Measurements from ENCODE around the gene METTL16. TPM values are rescaled to one million over a fixed set of nuclear protein-coding genes. Genes with fewer than 3 reads are reported as not detected.

The METTL16 gene
- total RNA-seq, 1 experiment from 2014 or later: 37.6 TPM

- H3K9ac ChIP-seq (ENCODE audit: low read length): peak overlapping the region; percentile 100
These were observed 120.0 kb downstream of the METTL16 start for GRCh38 chr17:2391597-2392251.

More at GRCh38 chr17:2391597-2392251, 120.0 kb downstream of the METTL16 start:
- Histone ChIP-seq H3K4me2 (ENCODE audit: low read length) (peak overlapping the region; percentile 93), H3K9me3 (ENCODE audit: control insufficient read depth in 1 of 2, insufficient read depth in 1 of 2, low read depth in 1 of 2, low read length in 2 of 2) (no peaks in the 10 kb centered on the region), H3K4me3 (replicated peaks in 1 of 2; ENCODE audit: low read depth in 1 of 2, low read length in 2 of 2) (peak overlapping the region; percentile 63 to 69), H3K79me2 (ENCODE audit: insufficient read depth, low read length) (peaks cover 40% of the 10 kb centered on the region), H3K36me3 (ENCODE audit: control insufficient read depth in 1 of 2, insufficient read depth in 2 of 2, low read length in 2 of 2) (0 out of 4 replicates have a peak, but pooled peaks cover 0 to 3% of the 10 kb centered on the region in 2 experiments), H3K4me1 (ENCODE audit: control insufficient read depth in 1 of 2, insufficient read depth in 2 of 2, low read length in 2 of 2) (peaks cover 31 to 67% of the 10 kb centered on the region in 2 experiments), H2AFZ (ENCODE audit: low read depth, low read length, poor library complexity, severe bottlenecking) (no peak overlapping the region), H3K27me3 (ENCODE audit: insufficient read depth, low read length) (no peaks in the 10 kb centered on the region), H3K27ac (ENCODE audit: low read depth, low read length) (peak overlapping the region; percentile 100), H4K20me1 (ENCODE audit: insufficient read depth) (no peaks in the 10 kb centered on the region), H3K9me2 (ENCODE audit: insufficient read depth) (no peaks in the 10 kb centered on the region)
- TF ChIP-seq YY1 (IDR thresholded peaks at IDR 0.05; ENCODE audit: extremely low read depth, insufficient replicate concordance, low read depth, low read length): no peak
- TF ChIP-seq, protein P1, sequence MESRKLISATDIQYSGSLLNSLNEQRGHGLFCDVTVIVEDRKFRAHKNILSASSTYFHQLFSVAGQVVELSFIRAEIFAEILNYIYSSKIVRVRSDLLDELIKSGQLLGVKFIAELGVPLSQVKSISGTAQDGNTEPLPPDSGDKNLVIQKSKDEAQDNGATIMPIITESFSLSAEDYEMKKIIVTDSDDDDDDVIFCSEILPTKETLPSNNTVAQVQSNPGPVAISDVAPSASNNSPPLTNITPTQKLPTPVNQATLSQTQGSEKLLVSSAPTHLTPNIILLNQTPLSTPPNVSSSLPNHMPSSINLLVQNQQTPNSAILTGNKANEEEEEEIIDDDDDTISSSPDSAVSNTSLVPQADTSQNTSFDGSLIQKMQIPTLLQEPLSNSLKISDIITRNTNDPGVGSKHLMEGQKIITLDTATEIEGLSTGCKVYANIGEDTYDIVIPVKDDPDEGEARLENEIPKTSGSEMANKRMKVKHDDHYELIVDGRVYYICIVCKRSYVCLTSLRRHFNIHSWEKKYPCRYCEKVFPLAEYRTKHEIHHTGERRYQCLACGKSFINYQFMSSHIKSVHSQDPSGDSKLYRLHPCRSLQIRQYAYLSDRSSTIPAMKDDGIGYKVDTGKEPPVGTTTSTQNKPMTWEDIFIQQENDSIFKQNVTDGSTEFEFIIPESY (IDR thresholded peaks at IDR 0.05; ENCODE audit: extremely low read depth, insufficient replicate concordance, low read length): no peak
- no peak for TF ChIP-seq EZH2 (IDR thresholded peaks at IDR 0.05)
- TF ChIP-seq, protein P2, sequence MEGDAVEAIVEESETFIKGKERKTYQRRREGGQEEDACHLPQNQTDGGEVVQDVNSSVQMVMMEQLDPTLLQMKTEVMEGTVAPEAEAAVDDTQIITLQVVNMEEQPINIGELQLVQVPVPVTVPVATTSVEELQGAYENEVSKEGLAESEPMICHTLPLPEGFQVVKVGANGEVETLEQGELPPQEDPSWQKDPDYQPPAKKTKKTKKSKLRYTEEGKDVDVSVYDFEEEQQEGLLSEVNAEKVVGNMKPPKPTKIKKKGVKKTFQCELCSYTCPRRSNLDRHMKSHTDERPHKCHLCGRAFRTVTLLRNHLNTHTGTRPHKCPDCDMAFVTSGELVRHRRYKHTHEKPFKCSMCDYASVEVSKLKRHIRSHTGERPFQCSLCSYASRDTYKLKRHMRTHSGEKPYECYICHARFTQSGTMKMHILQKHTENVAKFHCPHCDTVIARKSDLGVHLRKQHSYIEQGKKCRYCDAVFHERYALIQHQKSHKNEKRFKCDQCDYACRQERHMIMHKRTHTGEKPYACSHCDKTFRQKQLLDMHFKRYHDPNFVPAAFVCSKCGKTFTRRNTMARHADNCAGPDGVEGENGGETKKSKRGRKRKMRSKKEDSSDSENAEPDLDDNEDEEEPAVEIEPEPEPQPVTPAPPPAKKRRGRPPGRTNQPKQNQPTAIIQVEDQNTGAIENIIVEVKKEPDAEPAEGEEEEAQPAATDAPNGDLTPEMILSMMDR (IDR thresholded peaks at IDR 0.05 in 2 of 3, conservative IDR thresholded peaks at IDR 0.05 in 1 of 3; ENCODE audit: borderline replicate concordance in 1 of 3, insufficient read depth in 1 of 3, low read depth in 2 of 3, low read length in 2 of 3): no peak
- TF ChIP-seq POLR2AphosphoS5 (IDR thresholded peaks at IDR 0.05; ENCODE audit: low read depth, low read length): no peak
- TF ChIP-seq ELF1 (IDR thresholded peaks at IDR 0.05; ENCODE audit: borderline replicate concordance, low read depth): no peak
- no peak for TF ChIP-seq MAX (IDR thresholded peaks at IDR 0.05)
- TF ChIP-seq EZH2phosphoT487 (IDR thresholded peaks at IDR 0.05; ENCODE audit: borderline replicate concordance): no peak
- TF ChIP-seq SP1 (IDR thresholded peaks at IDR 0.05; ENCODE audit: low read depth): no peak
- no peak for TF ChIP-seq FOSL1 (IDR thresholded peaks at IDR 0.05; ENCODE audit: low read depth)
- intact Hi-C loops (cut with micrococcal nuclease): no loop called here
- no TSS peak for BruUV-seq (replicated peaks)
- CTCF ChIA-PET: interaction anchor here (2.8 kb wide), 1 partner anchor 9 kb away, joined by 21 read pairs; no protein-coding TSS in a partner anchor
- POLR2A ChIA-PET: interaction anchor here (1.3 to 2.4 kb wide), 2 partner anchors 9 to 10 kb away, joined by 3 to 12 read pairs; no protein-coding TSS in a partner anchor
- RAD21 ChIA-PET (ENCODE audit: low non-redundant PET in 1 of 2, low total read pairs in 2 of 2, uncharacterized antibody in 2 of 2, unreplicated experiment in 2 of 2): interaction anchor here in 1 of 2 experiments (0.7 to 1.4 kb wide), 2 partner anchors 9 to 24 kb away, joined by 3 read pairs; no protein-coding TSS in a partner anchor
- no peak for ATAC-seq
- DNase-seq (ENCODE audit: low read depth, low spot score): no peak

All from HCT116 (cell line).